CD4-positive, alpha-beta T cell treated with Interleukin-17A for 1 hour (primary cell): ENCODE measurements around the gene DGKZ.

Source experiments
- DNase-seq: peaks from one replicate; pipeline ENCODE4 v3.0.0-alpha.2; 2020

Gene DGKZ

GRCh38 chr11:46348566-46349401 lies 1.5 kb downstream of the DGKZ start:
- peak; percentile 76 for DNase-seq

DNA sequence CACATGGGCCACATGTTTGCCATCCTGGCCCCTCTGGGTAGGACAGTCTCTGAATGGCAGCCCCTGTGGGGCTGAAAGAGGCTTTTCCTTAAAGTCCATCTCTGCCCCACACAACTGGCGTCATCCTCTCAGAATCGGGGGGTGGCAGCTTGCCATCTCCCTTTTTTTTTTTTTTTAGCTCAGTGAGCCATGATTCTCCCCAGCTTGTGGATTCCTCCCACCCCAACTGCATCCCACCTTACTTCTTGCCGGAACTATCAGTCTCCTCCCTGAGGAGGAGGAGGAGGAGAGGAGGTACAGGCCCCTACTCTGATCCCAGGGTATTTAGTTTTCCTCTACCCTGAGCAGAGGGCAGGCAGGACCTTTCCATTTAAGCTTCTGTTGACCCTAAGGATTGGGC lies 3.4 kb downstream of the DGKZ start:
- no peak for DNase-seq

- no peak for DNase-seq
Measured at GRCh38 chr11:46351148-46351547, 3.9 kb downstream of the DGKZ start.

- DNase-seq = no peak
Measured at GRCh38 chr11:46351606-46352005, 4.3 kb downstream of the DGKZ start.

- peak; percentile 89 for DNase-seq
Measured at GRCh38 chr11:46352063-46352841, 5.0 kb downstream of the DGKZ start.

- DNase-seq = no peak
Measured at GRCh38 chr11:46353698-46354097, 6.4 kb downstream of the DGKZ start.

- no peak for DNase-seq
Measured at GRCh38 chr11:46356924-46357482, 9.7 kb downstream of the DGKZ start.

DNA sequence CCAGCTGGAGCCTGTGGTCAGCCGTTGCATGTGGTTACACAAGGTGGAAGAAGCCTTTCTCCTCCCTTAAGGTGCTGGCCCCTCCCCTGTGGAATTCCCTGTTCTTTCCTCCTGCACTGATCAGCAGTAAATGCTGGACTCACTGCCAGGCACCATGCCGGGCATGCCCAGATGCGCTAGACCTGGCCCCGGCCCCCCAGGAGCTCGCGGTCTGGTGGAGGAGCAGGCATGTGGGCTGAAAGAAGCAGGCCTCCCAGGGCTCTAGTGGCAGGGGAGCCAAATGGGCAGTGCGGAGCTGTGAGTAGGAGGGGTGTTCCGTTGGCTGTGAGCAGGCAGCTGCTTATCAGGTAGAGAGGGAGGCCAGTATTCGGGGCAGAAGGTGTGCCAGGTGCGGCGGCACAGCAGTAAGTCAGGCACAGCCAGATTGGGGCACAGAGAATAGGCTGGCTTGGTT lies 10.2 kb downstream of the DGKZ start:
- no peak for DNase-seq

- DNase-seq = no peak
Measured at GRCh38 chr11:46359953-46360352, 12.7 kb downstream of the DGKZ start.

GRCh38 chr11:46360878-46361277 lies 13.6 kb downstream of the DGKZ start:
- no peak for DNase-seq

DNA sequence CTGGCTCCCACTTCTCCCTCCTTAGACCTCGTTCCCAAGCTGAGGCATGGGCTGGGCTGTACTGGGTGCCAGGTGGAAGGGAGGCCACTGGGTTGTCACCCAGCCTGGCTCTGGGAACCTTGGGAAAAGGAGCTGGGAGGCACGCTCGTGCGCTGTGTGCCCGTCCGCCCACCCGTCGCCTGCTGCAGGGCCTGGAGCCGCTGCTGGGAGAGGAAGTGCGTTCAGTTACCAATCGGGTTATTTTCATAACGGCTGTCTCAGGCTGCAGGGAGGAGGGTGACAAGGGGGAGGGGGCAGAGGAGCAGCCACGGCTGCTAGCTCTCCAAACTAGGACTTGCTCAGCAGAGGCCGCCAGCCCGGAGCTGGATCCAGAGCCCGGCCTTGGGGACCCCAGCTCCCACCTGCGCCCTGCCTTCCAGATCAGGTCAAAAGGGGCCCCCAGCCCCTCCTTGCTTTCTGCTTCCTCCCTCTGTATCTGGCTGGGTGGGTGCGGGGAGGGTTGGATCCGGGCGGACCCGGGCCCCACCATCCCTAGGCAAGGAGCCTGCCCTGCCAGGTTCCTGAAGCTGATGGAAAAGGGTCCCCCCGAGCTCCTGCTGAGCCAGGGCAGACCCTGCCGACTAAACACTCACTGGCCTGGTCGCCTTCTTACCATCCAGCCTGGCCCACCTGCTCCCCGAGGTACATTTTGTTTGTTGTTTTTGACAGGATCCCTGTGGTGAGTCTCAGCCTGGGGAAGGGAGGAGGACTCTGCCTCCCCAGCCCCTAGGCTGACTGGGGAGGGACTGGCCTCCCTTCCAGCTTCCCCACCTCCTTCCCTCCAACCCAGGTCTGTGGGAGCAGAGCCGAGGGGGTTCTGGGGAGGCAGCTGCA lies 14.3 kb downstream of the DGKZ start:
- peak; percentile 64 for DNase-seq

- no peak for DNase-seq
Measured at GRCh38 chr11:46362156-46363030, 15.1 kb downstream of the DGKZ start.

DNA sequence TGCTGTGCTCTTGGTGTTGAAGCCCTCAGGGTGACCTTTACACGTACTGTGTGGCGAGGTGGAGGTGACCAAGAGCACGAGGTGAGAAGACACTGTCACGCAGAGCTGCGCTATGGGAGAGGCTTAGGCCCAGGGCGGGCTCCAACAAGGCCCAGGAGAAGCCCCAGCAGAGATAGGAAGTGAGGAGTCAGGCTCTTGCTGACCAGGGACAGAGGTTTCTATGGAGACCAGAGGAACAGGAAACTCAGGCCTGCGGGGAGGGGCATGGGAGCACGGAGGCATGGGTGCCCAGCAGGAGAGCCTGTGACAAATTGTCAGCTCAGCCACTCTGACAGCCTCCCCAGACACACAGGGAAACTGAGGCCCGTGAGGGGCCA lies 15.8 kb downstream of the DGKZ start:
- no peak for DNase-seq

- no peak for DNase-seq
Measured at GRCh38 chr11:46363455-46364005, 16.3 kb downstream of the DGKZ start.

DNA sequence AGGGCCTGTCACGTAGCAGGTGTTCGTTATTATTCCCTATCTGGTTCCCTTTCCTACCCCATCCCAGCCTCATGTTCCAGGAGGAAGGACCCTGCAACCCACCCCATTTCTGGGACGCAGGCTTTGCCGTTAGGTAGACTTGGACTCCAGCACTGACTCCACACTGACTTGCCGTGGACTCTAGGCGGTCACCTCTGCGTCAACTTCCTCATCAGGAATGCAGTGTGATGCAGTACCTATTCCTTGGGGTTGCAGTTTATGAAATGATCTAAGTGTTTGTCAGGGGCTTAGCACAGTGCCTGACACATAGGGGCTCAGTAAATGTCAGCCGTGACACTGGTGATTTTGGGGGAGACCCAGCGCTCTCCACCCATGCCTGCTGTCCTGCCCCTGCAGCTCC lies 16.8 kb downstream of the DGKZ start:
- DNase-seq = no peak

DNA sequence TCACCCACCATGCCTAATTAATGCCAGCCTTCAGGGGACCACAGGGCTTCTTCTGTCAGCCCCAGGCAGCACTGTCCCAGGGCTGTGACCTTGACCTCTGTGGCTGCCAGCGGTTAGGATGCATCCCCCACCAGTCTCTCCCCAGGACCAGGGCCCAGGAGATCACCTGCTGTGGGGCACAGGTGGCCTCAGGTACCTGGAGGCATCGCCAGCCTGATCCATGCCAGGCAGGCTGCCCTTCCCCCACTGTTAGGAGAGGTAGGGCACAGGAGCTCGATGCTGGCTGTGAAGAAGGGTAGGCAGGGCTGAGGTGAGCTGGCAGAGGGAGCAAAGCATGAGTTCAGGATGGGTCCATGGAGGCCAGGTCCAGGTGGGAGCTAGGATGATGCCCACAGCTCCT lies 17.5 kb downstream of the DGKZ start:
- no peak for DNase-seq

GRCh38 chr11:46366260-46366659 lies 19.0 kb downstream of the DGKZ start:
- no peak for DNase-seq

- no peak for DNase-seq
Measured at GRCh38 chr11:46366661-46367161, 19.4 kb downstream of the DGKZ start.

DNA sequence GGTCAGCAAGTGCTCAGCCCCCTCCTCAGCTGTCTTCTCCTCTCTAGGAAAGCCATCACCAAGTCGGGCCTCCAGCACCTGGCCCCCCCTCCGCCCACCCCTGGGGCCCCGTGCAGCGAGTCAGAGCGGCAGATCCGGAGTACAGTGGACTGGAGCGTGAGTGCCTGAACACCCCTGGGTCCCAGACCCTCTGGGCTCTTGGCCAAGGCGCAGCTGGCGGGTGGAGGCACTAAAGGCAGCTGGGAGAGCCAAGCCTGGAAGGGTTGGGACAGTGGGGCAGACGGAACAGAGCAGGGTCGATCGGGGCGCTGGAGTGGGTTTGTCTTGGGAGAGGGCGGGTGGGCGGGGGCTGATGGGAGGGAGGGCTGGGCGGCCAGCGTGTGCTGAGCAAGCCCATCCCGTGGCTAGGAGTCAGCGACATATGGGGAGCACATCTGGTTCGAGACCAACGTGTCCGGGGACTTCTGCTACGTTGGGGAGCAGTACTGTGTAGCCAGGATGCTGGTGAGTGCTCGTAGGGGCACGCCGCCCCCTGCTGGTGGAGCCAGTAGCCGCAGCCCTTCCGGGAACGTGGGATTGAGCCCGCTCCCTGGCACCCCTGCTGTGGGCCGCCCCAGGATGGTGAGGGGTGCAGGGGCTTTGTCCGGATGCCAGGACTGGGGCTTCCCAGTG lies 20.1 kb downstream of the DGKZ start:
- peak; percentile 82 for DNase-seq

GRCh38 chr11:46367916-46368267 lies 20.6 kb downstream of the DGKZ start:
- no peak for DNase-seq
